ENCODE results near the gene MAPK4.

The MAPK4 gene

DNA sequence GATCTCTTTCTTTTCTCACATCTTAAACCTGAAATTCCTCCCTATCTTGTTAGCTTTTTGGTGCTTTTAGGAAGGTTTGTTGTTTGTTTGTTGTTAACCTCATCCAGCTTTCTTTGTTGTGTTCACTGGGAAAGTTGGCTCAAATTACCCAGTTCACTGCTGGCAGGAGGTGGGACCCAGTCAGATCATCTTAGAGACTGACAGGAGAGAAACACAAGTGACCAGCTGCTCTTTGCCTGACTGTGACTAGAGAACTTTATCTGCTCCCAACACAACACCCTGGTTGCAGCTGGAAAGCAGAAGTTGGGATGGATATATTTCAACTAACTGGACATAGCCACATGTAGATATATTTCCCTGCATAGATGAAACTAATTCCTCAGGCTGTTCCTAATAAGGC lies 10.0 kb downstream of the MAPK4 start:
- no peak overlapping the region for H3K4me3 ChIP-seq (ENCODE audit: low read depth, low read length)
- TF ChIP-seq ZNF416 (tag by site-specific recombination; IDR thresholded peaks at IDR 0.05), result no peak
- TF ChIP-seq, protein P1, sequence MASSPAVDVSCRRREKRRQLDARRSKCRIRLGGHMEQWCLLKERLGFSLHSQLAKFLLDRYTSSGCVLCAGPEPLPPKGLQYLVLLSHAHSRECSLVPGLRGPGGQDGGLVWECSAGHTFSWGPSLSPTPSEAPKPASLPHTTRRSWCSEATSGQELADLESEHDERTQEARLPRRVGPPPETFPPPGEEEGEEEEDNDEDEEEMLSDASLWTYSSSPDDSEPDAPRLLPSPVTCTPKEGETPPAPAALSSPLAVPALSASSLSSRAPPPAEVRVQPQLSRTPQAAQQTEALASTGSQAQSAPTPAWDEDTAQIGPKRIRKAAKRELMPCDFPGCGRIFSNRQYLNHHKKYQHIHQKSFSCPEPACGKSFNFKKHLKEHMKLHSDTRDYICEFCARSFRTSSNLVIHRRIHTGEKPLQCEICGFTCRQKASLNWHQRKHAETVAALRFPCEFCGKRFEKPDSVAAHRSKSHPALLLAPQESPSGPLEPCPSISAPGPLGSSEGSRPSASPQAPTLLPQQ (tag by site-specific recombination; IDR thresholded peaks at IDR 0.05), result 0 out of 2 replicates have a peak, but pooled peaks have one; percentile 52
- H3K9me3 ChIP-seq (ENCODE audit: control insufficient read depth, insufficient read depth, low read depth, low read length), result no peaks in the 10 kb centered on the region; the same call in 1 of the 2 replicates
- H3K36me3 ChIP-seq (ENCODE audit: control insufficient read depth in 2 of 2, insufficient read depth in 1 of 2, low read length in 2 of 2), result no peaks in the 10 kb centered on the region
- no peaks in the 10 kb centered on the region for H3K4me1 ChIP-seq (ENCODE audit: control insufficient read depth, insufficient read depth, low read length)
- H3K27ac ChIP-seq (ENCODE audit: extremely low read depth, low read depth, low read length), result no peak overlapping the region
- ChIA-PET CTCF (no interaction called here), POLR2A (no interaction called here)

DNA sequence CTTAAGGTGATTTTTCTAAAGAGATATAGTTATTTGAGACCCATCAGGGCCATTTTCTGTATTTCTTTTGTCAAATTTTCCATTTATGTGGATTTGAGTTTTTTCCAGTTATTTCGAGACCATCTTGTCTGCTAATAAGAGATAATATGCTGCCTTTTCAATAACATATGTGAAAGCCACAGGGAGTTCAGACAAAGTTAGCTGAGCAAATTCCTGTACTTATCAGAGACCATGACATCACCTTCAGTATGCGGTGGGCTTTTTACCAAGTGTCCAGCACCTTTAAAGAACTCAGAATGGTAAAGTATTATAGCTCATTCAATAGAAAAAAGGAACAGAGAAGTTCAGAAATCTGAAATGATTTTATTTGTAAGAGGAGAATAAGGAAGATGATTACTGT lies 11.7 kb downstream of the MAPK4 start:
- H3K4me1 ChIP-seq (ENCODE audit: control insufficient read depth, insufficient read depth, low read length), result no peaks in the 10 kb centered on the region
- POLR2A ChIA-PET, result interaction anchor here (1.0 kb wide), 1 partner anchor 11 kb away, joined by 5 read pairs; the partner anchor contains the start of gene MAPK4
- CTCF ChIA-PET, result interaction anchor here (1.1 to 1.2 kb wide), 2 partner anchors 11 to 15 kb away, joined by 3 to 8 read pairs; partner anchors contain the start of gene MAPK4
- H3K9me3 ChIP-seq (ENCODE audit: control insufficient read depth, insufficient read depth, low read depth, low read length), result no peaks in the 10 kb centered on the region; the same call in 1 of the 2 replicates
- TF ChIP-seq ZNF785 (tag by site-specific recombination; IDR thresholded peaks at IDR 0.05) (no peak), ZBTB20 (tag by site-specific recombination; IDR thresholded peaks at IDR 0.05) (no peak), ZNF391 (tag by site-specific recombination; IDR thresholded peaks at IDR 0.05; ENCODE audit: borderline replicate concordance, low read depth) (no peak), ZNF114 (tag by site-specific recombination; IDR thresholded peaks at IDR 0.05) (no peak), ZNF121 (tag by site-specific recombination; IDR thresholded peaks at IDR 0.05) (no peak), ZNF530 (tag by site-specific recombination; IDR thresholded peaks at IDR 0.05; ENCODE audit: low read depth) (no peak), REPIN1 (tag by site-specific recombination; IDR thresholded peaks at IDR 0.05; ENCODE audit: low read depth) (no peak), ZNF302 (tag by site-specific recombination; IDR thresholded peaks at IDR 0.05; ENCODE audit: low read depth) (no peak), ZNF555 (tag by site-specific recombination; conservative IDR thresholded peaks at IDR 0.05) (no peak), YY2 (tag by site-specific recombination; IDR thresholded peaks at IDR 0.05) (no peak), ZNF175 (tag by site-specific recombination; IDR thresholded peaks at IDR 0.05) (no peak), GLIS2 (tag by site-specific recombination; IDR thresholded peaks at IDR 0.05) (no peak), GLI4 (tag by site-specific recombination; IDR thresholded peaks at IDR 0.05) (no peak)
- TF ChIP-seq, protein P2, sequence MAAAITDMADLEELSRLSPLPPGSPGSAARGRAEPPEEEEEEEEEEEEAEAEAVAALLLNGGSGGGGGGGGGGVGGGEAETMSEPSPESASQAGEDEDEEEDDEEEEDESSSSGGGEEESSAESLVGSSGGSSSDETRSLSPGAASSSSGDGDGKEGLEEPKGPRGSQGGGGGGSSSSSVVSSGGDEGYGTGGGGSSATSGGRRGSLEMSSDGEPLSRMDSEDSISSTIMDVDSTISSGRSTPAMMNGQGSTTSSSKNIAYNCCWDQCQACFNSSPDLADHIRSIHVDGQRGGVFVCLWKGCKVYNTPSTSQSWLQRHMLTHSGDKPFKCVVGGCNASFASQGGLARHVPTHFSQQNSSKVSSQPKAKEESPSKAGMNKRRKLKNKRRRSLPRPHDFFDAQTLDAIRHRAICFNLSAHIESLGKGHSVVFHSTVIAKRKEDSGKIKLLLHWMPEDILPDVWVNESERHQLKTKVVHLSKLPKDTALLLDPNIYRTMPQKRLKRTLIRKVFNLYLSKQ (tag by site-specific recombination; IDR thresholded peaks at IDR 0.05; ENCODE audit: borderline replicate concordance), result no peak
- TF ChIP-seq, protein P3, sequence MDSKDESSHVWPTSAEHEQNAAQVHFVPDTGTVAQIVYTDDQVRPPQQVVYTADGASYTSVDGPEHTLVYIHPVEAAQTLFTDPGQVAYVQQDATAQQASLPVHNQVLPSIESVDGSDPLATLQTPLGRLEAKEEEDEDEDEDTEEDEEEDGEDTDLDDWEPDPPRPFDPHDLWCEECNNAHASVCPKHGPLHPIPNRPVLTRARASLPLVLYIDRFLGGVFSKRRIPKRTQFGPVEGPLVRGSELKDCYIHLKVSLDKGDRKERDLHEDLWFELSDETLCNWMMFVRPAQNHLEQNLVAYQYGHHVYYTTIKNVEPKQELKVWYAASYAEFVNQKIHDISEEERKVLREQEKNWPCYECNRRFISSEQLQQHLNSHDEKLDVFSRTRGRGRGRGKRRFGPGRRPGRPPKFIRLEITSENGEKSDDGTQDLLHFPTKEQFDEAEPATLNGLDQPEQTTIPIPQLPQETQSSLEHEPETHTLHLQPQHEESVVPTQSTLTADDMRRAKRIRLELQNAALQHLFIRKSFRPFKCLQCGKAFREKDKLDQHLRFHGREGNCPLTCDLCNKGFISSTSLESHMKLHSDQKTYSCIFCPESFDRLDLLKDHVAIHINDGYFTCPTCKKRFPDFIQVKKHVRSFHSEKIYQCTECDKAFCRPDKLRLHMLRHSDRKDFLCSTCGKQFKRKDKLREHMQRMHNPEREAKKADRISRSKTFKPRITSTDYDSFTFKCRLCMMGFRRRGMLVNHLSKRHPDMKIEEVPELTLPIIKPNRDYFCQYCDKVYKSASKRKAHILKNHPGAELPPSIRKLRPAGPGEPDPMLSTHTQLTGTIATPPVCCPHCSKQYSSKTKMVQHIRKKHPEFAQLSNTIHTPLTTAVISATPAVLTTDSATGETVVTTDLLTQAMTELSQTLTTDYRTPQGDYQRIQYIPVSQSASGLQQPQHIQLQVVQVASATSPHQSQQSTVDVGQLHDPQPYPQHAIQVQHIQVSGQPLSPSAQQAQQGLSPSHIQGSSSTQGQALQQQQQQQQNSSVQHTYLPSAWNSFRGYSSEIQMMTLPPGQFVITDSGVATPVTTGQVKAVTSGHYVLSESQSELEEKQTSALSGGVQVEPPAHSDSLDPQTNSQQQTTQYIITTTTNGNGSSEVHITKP (tag by site-specific recombination; IDR thresholded peaks at IDR 0.05), result no peak
- TF ChIP-seq, protein P4, sequence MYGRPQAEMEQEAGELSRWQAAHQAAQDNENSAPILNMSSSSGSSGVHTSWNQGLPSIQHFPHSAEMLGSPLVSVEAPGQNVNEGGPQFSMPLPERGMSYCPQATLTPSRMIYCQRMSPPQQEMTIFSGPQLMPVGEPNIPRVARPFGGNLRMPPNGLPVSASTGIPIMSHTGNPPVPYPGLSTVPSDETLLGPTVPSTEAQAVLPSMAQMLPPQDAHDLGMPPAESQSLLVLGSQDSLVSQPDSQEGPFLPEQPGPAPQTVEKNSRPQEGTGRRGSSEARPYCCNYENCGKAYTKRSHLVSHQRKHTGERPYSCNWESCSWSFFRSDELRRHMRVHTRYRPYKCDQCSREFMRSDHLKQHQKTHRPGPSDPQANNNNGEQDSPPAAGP (tag by site-specific recombination; IDR thresholded peaks at IDR 0.05), result no peak
- TF ChIP-seq, protein P5, sequence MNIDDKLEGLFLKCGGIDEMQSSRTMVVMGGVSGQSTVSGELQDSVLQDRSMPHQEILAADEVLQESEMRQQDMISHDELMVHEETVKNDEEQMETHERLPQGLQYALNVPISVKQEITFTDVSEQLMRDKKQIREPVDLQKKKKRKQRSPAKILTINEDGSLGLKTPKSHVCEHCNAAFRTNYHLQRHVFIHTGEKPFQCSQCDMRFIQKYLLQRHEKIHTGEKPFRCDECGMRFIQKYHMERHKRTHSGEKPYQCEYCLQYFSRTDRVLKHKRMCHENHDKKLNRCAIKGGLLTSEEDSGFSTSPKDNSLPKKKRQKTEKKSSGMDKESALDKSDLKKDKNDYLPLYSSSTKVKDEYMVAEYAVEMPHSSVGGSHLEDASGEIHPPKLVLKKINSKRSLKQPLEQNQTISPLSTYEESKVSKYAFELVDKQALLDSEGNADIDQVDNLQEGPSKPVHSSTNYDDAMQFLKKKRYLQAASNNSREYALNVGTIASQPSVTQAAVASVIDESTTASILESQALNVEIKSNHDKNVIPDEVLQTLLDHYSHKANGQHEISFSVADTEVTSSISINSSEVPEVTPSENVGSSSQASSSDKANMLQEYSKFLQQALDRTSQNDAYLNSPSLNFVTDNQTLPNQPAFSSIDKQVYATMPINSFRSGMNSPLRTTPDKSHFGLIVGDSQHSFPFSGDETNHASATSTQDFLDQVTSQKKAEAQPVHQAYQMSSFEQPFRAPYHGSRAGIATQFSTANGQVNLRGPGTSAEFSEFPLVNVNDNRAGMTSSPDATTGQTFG (tag by site-specific recombination; IDR thresholded peaks at IDR 0.05; ENCODE audit: borderline replicate concordance), result no peak
- no peak overlapping the region for H3K4me3 ChIP-seq (ENCODE audit: low read depth, low read length)
- no peaks in the 10 kb centered on the region for H3K36me3 ChIP-seq (ENCODE audit: control insufficient read depth in 2 of 2, insufficient read depth in 1 of 2, low read length in 2 of 2)
- no peak overlapping the region for H3K27ac ChIP-seq (ENCODE audit: extremely low read depth, low read depth, low read length)

Measured in HEK293 (cell line).